NCI-H1436 (cell line): ENCODE data around the gene FRA10AC1.
A peak's percentile ranks its signal among the peaks of the same experiment; 100 is the strongest.

Source experiments
- DNase-seq: peaks from one replicate; lab custom pipeline; 2025; lab: John Stamatoyannopoulos, UW

FRA10AC1 gene, protein sequence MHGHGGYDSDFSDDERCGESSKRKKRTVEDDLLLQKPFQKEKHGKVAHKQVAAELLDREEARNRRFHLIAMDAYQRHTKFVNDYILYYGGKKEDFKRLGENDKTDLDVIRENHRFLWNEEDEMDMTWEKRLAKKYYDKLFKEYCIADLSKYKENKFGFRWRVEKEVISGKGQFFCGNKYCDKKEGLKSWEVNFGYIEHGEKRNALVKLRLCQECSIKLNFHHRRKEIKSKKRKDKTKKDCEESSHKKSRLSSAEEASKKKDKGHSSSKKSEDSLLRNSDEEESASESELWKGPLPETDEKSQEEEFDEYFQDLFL

DNA sequence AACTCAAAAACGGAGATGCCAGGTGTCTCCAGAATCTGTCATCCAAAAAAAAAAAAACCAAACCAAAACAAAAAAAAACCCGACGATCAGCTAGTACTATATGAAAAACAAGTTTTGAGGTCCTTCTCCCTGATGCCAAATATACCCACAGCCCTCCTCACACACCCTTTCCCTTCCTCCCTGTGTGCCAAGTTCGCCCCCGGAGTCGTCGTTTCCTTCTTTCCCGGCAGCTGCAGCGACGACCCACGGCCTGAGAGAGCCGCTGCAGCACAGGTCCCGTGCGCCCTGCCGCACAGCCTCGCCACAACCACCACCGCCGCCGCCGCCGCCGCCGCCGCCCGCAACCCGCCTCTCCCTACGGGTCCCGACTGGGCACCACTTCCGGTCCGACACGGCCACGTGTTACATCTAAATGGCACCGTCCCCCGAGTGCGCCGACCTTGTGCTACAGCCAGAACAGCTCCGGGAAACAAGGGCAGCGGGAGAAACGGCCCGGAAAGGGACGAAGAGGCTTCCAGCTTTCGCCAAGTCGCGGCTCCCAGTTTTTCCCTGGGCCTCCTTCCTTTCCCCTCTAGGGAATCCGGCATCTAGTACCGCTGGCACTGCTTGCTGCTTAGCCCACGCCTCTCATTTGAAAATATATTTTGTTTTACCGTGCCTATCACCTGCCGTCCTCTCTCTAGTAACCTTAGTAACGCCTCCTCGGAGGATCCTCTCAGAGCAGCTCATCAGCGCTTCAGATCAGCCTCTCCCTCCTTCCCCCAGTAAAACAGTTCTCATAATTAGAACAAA lies at the start of gene FRA10AC1:
FRA10AC1 (minus strand) TSS at position 383 of the 792 bp plus-strand sequence. CDS start 2,486 bp downstream, outside the sequence.
- peak; percentile 88 for DNase-seq

DNA sequence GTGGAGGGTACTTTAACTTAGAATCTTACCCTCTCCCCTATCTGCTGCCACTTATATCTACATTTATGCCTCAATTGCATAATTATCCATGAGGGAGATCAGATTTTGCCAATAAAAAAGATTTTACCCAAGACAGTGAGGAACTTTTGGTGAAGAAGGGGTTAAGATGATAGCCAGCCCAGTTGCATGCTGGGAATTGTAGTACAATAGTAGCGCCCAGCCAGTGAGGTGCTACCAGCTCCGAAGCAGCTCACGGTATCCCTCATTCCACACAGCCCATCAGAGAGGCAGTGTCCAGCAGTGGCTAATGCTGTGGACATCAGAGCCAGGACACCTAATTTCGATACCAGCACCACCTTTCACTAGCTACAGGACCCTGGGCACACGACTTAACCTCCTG lies 49.4 kb upstream of the FRA10AC1 start:
- no peak for DNase-seq

DNA sequence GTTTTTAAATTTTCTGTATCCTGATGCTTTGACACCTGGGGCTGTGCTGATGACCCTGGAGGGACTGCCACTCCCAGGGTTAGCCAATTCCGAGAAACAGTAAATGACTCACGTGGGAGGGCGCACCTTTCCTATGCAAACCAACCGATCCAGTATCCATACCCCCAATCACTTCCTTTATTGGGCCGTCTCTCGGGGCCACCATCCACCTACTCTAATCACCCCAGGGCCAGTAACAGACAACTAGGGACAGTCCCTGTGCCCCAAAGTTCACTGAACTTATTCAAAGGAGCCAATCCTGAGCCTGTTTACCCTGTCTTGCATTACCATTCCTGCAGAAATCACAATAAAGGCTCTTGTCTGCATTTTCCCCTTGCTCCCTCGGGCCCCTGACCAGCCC lies 48.7 kb upstream of the FRA10AC1 start:
- DNase-seq, result no peak

DNA sequence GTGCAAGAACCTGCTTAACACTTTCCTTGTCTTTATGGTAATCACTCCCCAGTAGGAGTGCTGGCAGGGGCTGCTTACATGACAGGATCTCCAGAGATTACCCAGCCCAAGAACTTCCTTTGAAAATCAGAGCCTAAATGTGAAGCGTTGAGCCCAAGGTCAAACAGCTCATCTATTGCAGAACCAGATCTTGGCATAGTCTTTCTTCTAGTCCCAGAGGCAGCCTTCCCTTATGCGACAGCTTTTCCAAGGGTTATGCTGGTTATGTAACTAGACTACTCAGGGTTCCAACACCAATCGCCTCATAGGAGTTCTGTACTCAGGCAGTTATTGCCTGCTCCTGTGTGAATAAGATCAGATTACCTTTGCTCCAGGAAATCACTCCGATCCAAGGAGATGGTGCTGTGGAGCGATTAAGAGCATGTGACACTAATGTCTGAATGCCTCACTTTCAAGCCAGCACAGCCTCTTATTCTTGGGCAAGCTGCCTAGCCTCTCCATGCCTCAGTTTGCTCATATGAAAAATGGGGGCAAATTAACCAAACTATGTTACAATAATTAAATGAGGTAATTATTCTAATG lies 46.9 kb upstream of the FRA10AC1 start:
- no peak for DNase-seq

DNA sequence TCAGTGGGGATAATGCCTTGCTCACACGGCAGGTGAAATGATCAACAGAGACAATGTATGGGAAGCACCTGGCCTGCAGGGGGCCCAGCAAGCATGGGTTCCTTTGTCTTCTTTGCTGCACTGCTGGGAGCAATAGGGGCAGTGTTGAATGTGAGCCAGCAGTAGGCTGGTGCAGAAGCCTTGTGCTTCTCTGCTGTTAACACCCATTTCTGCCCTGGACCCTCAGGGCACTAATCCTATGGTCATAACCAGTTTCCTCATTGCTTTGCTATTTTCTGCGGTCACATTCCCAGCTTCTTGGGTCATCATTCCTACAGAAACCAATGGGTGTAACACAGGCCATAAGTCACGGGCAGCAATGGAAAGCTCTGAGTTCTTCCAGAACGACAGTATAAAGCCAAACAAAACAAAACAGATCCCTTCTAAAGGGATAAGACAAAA lies 44.5 kb upstream of the FRA10AC1 start:
- DNase-seq, result peak; percentile 31

DNA sequence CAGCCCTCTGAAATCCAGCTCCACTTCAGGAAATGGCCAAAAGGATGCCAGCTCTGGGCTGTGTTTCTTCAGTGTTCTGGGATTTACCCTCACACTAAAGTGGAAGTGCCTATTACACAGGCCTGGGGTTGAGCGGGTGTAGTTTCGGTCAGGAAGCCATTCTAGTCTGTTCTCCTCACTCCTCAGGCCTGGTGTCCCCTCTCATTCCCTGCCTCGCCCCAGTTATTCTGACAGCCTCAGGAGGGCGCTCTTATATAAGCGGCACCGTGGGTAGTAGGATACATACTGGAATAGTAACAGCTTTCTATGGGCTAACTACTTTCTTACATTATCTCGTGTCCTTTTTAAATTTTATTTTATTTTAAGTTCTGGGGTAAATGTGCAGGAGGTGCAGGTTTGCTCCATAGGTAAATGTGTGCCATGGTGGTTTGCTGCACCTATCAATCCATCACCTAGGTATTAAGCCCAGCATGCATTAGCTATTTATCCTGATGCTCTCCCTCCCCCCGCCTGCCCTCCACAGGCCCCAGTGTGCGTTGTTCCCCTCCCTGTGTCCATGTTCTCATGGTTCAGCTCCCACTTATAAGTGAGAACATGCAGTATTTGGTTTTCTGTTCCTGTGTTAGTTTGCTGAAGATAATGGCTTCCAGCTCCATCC lies 43.1 kb upstream of the FRA10AC1 start:
- no peak for DNase-seq

DNA sequence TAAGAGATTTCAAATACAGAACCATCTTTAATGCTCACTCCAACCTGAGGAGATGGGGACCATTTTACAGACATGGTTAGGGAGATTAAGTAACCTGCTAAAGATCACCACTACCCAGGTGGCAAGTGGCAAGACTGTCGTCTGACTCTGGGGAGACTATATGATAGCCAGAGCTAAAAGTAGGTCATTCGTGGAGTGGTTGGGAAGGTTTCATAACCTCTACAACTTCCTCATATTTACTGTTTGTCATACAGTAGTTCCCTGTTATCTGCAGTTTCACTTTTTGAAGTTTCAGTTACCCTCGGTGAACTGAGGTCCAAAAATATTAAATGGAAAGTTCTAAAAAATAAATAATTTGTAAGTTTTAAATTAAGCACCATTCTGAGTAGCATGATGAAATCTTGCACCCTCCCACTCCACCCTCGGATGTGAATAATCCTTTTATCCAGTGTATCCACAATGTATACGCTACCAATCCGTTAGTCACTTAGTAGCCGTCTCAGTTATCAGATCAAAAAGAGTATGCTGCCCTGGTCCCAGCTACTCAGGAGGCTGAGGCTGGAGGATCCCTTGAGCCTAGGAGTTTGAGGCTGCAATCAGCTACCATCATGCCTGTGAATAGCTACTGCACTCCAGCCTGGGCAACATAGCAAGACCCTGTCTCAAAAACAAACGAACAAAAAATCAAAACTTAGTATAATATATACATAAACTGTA lies 40.4 kb upstream of the FRA10AC1 start:
- DNase-seq, result no peak

DNA sequence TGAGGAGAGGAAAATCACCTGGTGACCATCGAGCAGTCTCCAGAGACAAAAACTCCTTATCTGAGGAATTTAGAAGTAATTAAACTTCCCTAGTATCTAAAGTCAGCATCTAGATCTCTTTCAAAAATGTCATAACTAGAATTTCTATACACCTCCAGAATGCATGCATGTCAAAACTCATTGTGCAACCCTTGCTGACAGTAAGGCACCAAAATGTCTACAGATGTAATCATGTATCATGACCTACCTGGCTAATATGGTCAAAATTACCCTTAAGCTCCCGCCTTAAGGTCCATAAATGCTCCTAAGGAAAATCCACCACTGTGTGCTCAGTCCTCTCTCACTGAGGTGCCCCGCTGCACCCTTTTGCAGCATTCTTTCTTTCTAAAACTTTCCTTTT lies 39.0 kb upstream of the FRA10AC1 start:
- DNase-seq, result no peak

DNA sequence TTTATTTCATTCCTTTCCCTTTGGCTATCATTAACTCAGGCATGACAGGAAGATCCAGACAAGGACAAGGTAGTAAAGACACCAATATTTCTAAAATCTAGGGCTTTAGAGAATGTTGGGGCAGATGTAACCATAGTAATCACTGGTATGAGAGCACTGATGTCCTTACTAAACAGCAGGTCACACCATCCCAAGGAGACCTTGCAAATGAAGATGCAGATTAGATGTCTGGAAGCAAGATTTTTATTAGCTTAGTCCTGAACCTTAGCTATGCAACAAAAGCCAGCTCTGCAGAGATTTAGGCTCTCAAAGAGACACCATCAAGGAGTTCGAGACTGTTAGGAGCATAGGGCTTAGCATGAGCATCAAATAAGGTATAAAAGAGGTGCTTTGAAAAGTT lies 23.6 kb upstream of the FRA10AC1 start:
- no peak for DNase-seq

DNA sequence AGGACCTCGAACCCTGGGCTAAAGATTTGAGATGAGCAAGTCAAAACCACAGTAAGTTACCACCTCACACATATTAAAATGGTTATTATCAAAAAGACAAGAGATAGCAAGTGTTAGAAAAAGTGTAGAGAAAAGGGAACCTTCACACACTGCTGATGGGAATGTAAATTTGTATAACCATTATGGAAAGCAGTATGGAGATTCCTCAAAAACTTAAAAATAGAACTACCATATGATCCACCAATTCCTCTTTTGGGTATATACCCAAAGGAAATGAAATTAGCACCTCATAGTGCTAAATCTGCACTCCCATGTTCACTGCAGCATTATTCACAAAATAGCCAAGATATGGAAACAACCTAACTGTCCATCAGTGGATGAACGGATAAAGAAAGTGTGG lies 20.8 kb upstream of the FRA10AC1 start:
- DNase-seq, result no peak

DNA sequence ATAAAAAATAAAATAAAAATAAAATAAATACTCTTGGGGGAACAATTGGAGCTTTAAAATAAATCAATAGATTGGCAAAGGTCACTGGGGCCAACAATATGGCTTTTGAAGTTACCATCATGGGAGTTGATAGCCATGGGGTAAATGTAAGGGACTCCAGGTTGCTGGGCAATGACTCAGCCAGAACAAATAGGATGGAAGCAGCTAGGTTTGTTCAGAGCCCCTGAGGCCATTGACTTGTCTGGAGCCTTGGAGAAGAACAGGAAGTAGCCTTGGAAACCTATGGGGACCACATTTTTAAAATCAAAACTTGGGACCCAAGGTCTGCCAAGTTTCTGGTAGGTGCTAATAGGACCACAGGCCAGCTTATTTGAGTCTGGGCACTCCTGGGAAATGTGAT lies 20.2 kb upstream of the FRA10AC1 start:
- DNase-seq, result no peak

DNA sequence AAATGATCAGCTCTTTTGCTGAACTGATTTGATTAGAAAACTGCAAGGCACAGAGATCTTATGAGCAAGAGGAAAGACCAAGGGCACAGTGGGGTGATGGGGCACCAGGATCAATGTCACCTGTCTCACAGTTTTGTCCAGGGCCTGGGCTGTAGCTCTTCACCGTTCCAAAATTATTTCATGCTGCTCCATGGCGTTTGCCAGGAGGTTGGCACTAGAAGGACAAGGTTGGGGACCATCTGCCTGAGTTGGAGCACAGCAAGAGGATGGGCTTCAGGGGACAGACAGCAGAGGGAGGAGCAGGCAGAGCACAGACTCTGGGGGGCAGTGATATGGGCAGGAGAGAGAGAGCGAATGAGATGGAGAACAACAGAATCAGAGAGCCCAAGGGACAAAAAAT lies 17.5 kb upstream of the FRA10AC1 start:
- DNase-seq, result no peak

DNA sequence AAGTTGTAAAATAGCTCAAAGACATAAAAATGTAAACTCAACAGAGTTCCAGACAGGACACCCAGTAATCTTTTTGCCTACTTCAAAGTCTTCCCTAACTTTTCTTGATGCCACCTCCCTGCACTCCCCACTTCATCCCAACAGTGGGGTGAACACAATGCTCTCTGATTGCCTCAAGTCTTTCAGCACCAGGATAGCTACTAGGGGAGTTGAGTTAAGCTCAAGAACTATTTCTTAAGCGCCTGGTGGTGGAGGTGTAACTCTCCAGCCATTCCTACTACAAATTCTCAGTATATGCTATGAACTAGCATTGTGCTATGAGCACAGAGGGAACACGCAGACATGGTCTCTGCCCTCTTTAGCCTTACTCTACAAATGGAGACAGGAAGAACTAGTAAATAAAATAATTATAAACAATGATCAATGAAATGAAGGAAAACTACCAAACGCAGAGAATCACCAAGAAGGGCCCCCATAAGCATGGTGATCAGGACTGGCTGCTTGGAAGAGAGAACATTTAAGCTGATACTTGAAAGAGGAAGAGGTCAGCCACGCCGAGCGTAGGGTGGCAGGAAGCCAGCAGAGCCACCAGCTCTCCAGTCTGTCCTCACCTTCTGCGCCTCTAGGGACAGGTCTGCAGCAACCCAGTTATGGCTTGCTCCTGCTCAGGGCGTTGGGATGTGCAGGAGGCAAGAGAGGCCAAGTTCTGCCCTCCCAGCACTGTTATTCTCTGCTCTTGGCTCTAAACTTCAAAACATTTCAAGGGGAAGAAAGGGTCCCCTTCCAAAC lies 16.7 kb upstream of the FRA10AC1 start:
- no peak for DNase-seq

DNA sequence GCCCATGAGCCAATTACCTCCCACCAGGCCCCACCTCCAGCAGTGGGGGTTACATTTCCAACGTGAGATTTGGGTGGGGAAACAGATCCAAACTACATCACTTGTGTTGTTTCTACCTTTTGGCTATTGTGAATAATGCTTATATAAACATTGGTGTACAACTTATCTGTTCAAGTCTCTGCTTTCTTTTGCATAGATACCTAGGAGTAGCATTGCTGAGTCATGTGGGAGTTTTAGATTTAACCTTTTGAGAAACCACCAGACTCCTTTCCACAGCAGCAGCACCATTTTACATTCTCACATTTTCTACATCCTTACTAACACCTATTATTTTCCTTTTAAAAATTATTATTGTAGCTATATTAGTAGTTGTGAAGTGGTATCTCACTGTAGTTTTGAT lies 14.4 kb upstream of the FRA10AC1 start:
- DNase-seq, result no peak

DNA sequence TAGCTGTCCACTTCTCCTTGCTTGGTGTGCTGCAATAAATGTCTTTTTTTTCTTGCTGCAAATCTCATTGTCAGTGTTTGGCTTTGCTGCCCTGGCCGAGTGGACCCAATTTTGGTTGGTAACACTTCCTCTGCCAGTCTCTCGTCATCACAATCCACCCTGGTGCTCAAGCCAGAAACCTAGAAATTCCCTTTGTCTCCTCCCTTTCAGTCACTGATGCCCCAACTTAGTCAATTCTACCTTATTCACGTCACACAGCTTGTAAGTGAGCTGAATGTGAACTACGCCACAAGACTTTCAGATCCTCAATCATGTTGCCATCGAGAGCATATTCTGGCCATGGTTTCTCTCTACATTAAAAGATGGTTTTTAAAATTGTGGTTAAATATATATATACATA lies 13.0 kb upstream of the FRA10AC1 start:
- DNase-seq, result no peak

DNA sequence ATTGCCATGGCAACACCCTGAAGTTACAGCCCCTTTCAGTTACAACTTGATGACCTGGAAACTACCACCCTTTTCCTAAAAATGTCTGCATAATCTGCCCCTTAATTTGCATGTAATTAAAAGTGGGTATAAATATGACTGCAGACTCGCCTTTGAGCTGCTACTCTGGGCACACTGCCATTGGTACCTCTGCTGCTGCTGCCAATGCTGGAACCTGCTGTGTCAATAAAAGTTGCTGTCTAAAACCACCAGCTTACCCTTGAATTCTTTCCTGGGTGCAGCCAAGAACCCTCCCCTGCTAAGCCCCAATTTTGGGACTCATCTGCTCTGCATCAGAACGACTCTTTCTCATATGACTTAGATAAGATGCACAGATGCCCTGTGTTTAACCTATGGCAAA lies 10.2 kb upstream of the FRA10AC1 start:
- no peak for DNase-seq

DNA sequence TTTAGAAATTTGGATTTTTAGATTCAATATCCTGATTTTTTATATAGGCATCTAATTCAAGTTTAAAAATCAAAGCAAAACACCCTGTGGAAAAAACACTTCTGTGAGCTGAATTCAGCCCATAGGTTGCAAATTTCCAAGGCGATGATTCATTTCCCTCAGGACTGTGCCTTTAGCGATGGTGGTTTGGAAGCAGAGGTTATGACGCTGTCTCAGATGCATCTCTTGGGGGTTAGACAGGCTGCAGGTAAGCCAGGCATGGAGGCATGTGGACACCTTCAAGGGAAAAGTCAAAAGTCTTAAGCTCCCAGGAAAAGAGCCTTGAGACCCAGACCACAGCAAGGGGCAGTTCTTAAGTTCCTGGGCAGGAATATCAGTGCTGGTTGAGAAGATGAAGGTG lies 9.5 kb upstream of the FRA10AC1 start:
- DNase-seq, result no peak

DNA sequence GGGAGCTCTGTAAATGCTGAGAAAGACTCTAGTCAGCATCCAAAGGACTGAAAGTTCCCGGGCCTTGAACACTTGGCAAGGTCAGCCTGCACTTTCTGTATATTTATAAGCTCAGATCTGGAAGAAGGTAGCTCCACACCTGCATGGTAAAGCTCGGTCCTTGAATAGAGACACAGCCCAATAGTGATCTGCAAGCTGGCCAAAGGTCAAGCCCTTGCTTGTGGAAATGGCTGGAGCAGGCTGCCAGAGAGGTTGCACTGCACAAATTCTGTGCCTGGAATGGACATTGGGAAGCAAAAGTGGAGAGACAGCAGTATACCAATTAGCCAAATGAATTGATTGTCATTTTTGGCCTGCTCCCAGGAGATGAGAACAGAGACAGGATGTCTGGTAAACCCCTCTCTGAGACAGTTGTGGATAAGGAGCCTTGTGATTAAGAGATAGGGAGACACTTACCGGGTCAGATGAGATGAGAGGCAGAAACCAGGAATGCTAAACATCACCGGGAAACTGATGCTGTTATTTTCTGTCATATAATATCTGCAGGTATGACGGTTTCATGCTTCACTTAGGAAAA lies 8.0 kb upstream of the FRA10AC1 start:
- no peak for DNase-seq

DNA sequence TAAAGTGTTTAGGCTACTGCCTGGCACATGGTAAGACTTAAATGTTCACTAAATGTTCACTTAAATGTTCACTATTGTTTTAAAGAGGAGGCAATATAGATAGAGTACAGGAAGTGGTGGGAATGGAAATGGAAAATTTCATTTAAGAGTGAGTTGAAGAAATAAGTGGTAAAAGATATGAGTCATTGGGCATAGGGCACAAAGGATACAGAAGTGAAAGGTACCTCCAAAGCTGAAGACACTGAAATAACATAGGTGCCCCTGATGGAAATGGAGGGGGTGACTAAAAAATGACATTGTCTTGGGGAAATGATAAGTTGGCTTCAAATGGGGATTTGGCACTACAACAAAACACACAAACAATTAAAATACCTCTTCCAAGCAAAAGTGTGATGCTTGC lies 5.2 kb upstream of the FRA10AC1 start:
- no peak for DNase-seq

DNA sequence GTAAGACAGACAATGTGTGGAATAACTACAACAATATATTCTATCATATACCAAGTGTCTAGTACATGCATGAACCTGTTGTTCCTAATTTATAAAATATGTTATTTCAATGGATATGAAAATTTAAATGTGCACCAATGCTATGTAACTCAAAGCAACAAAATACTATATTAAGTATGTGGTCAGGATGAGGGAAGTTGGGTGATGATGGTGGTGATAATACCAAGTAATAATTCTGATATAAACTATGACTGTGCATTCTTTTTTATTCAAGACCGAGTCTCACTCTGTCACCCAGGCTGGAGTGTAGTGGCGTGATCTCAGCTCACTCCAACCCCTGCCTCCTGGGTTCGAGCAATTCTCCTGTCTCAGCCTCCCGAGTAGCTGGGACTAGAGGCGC lies 2.1 kb upstream of the FRA10AC1 start:
- no peak for DNase-seq

DNA sequence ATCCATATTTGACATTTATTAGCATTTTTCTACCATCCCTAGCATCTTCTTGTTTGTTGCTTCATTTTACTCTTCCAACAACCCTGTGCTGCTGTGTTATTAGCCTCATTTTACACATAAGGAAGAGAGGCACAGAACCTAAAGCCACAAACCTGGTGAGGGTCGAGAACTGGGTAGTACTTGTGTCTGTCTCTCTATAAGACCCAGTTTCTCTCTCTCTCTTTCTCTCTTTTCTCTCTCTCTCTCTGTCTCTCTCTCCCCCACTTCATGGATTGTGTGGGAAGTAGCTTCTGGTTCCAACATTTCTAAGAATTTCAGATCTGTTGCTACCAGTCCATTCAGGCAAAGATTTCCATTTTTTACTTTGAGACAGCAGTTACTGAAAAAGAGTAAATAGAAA lies 1.4 kb upstream of the FRA10AC1 start:
- DNase-seq, result no peak
